Measurements from ENCODE around the gene EVPLL. TPM values are rescaled to one million over a fixed set of nuclear protein-coding genes. Genes with fewer than 3 reads are reported as not detected.

The EVPLL gene
- total and polyA plus RNA-seq, 9 of the 15 experiments (the other 6 are each of a cell fraction or from before 2014, with no cell fraction given): not detected

- FAIRE-seq: no peak
- TF ChIP-seq KAT7 (CRISPR knock-in tag; IDR thresholded peaks at IDR 0.05; ENCODE audit: borderline replicate concordance) (no peak), ZHX1 (conservative IDR thresholded peaks at IDR 0.05; ENCODE audit: low read length) (no peak), MCM2 (IDR thresholded peaks at IDR 0.05; ENCODE audit: low read depth) (no peak), MIER1 (IDR thresholded peaks at IDR 0.05; ENCODE audit: low read depth) (no peak), GATAD2B (IDR thresholded peaks at IDR 0.05; ENCODE audit: borderline replicate concordance) (no peak), SRSF1 (IDR thresholded peaks at IDR 0.05; ENCODE audit: low read depth, low read length) (no peak), NFIC (IDR thresholded peaks at IDR 0.05) (peak; percentile 43), THRAP3 (IDR thresholded peaks at IDR 0.05; ENCODE audit: borderline replicate concordance) (no peak), HCFC1 (IDR thresholded peaks at IDR 0.05; ENCODE audit: low read depth, low read length) (no peak)
- BruUV-seq (replicated peaks): TSS peak; percentile 84
- ATAC-seq: peak; percentile 7
- in situ Hi-C loops (cut with MboI) (no loop called here), intact Hi-C loops (cut with micrococcal nuclease) (no loop called here)
- H3K9ac ChIP-seq (ENCODE audit: insufficient read depth in 1 of 2, low read depth in 2 of 2, low read length in 2 of 2): peak overlapping the region; percentile 76 to 92
- peaks cover 0 to 14% of the 10 kb centered on the region in 2 experiments; a peak in 2 of 5 replicates for H3K4me1 ChIP-seq (replicated peaks in 1 of 2; ENCODE audit: control insufficient read depth in 2 of 2, insufficient read depth in 2 of 2, low read length in 2 of 2)
- no peaks in the 10 kb centered on the region for H3K27me3 ChIP-seq (ENCODE audit: control insufficient read depth in 2 of 2, insufficient read depth in 2 of 2, low read length in 2 of 2)
- H3K27ac ChIP-seq (ENCODE audit: extremely low read depth, low read depth, low read length): peak overlapping the region; percentile 65
- peak overlapping the region; percentile 77 for H3K4me3 ChIP-seq
- ChIA-PET CTCF (ENCODE audit: low intra/inter-chr PET ratio) (no interaction called here), POLR2A (interaction anchor here (1.4 to 1.5 kb wide), 2 partner anchors 10 to 15 kb away, joined by 3 to 6 read pairs; no protein-coding TSS in a partner anchor)
- peaks cover 18% of the 10 kb centered on the region for H3K79me2 ChIP-seq (ENCODE audit: control insufficient read depth, insufficient read depth, low read length)
- 2% methylated on average over 12 of the region's 14 CpGs for WGBS (ENCODE audit: insufficient coverage, low coverage, missing lambda C conversion rate)
- DNase-seq (ENCODE audit: extremely low read depth in 1 of 4, low spot score in 3 of 4): peak in 2 of 4 experiments; percentile 21 to 25
- H3K4me2 ChIP-seq (ENCODE audit: insufficient read depth, low read length): peak overlapping the region; percentile 88
- H4K20me1 ChIP-seq (replicated peaks; ENCODE audit: control insufficient read depth, insufficient read depth, low read length): no peaks in the 10 kb centered on the region
- peak overlapping the region; percentile 95 for H2AFZ ChIP-seq (ENCODE audit: low read depth, low read length)
- H3K36me3 ChIP-seq (ENCODE audit: control insufficient read depth, insufficient read depth, low read length): peaks cover 7% of the 10 kb centered on the region; the same call in 1 of the 3 replicates
- no peaks in the 10 kb centered on the region for H3K9me3 ChIP-seq (replicated peaks; ENCODE audit: control insufficient read depth, insufficient read depth, low read depth, low read length)
- no peaks in the 10 kb centered on the region for H3K9me1 ChIP-seq (ENCODE audit: control insufficient read depth, insufficient read depth, low read length)
Observed at GRCh38 chr17:18362698-18363100, 14.9 kb upstream of the EVPLL start.

All from K562 (cell line).